ENCODE data around the gene EDC3.
"Not testable (repeated sequence)": the region's sequence is repeated elsewhere in the genome, so short reads cannot be mapped to it uniquely, and the experiment has no call there.

The EDC3 gene

DNA sequence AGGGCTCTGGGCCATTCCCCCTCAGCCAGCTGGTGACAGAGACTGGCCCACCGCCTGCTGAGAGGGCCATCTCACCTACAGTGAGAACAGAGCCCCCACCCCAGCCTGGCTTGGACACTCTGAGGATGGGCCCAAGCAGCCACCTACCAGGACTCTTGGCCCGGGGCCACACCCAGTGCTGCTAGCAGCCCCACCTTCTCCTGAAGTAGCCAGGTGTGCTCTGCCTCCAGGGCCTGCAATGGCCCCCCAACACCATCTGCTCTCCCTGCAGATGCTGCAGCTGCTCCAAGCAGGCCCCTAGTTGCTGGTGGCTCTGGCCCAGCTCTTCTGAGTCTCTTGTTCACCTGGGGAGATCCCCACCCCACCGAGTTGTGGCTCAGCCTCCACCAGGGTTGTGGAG, 87.0 kb downstream of the EDC3 start:
- DNase-seq (ENCODE audit: low read depth), result no peak

GRCh38 chr15:74605795-74606150, 90.1 kb downstream of the EDC3 start:
- DNase-seq (ENCODE audit: low read depth), result no peak

DNA sequence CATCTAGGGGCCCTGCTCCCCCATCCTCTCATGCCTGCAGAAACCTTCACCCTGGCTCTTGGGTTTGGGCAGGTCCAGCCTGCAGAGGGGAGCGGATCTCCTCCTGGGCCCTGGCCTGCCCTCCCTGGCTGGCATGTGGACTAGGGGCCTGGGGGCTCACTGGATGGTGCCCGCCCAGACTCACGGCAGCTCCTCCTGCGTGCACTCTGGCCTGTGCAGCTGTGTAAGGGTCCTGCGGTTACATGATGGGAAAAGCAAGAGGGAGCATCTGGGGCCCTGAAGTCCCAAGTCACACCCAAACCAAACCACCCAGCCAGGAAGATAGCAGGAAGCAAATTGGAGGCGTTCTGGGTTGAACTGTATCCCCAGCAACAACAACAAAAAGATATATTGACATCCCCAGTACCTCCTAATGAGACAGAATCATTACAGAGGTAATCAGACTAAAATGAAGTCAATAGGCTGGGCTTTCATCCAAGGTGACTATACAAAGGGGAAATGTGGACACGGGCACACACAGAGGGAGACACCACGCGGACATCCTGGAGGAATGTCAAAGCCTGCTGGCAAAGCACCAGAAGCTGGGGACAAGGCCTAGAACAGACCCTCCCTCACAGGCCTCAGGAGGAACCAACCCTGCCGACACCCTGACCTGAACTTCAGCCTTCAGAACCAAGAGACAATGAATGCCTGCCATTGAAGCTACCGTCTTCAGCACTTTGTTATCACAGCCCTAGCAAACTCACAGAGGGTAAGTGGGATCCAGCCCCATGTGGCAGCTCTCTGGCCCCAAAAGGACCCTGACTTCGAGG, 90.6 kb downstream of the EDC3 start:
- no peak for DNase-seq (ENCODE audit: low read depth)

DNA sequence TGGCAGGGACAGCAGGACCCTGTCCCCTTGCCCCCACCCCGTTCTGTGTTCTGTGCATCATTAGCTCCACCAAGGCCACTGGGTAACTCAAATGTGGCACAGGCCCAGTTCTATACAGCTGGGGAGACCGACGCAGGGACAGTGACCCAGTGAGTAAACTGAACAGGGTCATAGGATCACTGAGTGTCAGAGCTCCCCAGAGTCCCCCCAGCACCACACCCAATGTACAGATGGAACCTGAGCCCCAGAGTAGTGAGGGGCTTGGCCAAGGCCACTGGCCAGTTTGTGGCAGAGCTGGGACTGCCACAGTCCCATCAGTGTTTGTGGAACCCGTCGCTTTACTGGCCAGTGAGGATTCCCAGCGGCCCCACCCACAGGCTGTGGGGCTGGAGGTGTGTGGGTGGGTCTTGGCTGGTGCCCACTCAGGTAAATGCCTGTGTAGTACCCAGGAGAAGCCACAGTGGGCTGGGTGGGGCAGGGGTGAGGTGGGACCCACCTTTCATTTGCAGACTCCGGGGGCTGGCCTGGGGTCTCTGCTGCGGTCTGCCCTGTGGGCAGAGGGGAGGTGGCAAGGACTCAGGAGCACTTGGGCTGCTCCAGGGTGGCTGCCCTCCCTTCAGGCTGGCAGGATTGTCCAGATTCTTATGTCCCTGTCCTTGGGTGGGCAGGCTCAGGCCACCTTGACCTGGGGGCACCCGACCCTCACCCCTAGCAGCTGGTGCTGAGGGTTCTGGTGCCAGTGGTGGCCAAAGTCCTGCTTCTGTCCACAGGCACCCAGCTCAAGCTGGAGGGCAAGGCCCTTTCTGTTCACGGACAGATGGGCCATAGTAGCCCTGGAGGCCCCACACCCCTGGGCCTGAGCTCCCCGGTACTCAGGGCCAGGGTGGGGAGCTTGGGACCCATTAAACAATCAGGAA, 91.8 kb downstream of the EDC3 start:
- DNase-seq (ENCODE audit: low read depth), result no peak

- DNase-seq (ENCODE audit: low read depth), result no peak
Measured at GRCh38 chr15:74603026-74603788, 92.6 kb downstream of the EDC3 start.

GRCh38 chr15:74599156-74599555, 96.7 kb downstream of the EDC3 start:
- DNase-seq (ENCODE audit: low read depth), result no peak

DNA sequence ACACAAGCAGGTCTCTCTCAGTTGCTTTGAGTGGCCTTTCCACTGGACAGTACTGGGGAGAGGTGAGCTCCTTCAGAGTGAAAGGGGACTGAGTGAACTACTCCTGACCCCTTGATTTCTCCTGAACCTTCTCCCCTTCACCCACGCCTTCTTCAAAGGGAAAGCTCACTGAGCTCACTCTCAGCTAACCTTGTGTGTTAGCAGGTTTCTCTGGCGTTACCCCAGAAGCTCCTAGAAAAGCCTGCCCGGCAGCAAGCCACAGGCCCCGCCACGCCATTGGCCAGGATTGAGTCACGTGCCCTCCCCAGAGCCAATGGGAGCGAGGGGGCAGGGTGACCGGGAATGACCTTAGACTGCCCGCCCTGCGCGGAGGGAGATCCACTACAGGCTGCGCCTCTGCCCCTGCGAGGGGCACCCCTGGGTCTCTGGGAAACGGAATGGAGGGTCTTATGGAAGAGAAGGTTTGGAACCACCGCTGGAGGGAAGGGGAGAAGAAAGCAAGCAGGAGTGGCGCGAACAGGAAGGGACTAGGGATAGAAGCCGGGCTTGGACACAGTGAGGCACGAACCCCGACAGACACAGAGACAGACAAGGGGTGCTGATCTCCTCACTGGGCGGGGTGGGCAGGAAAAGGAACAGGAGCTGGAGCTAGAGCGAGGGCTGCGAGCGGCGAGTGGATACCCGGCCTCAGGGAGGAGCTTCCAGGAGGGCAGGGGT, 97.5 kb downstream of the EDC3 start:
- DNase-seq (ENCODE audit: low read depth), result peak; percentile 78

DNA sequence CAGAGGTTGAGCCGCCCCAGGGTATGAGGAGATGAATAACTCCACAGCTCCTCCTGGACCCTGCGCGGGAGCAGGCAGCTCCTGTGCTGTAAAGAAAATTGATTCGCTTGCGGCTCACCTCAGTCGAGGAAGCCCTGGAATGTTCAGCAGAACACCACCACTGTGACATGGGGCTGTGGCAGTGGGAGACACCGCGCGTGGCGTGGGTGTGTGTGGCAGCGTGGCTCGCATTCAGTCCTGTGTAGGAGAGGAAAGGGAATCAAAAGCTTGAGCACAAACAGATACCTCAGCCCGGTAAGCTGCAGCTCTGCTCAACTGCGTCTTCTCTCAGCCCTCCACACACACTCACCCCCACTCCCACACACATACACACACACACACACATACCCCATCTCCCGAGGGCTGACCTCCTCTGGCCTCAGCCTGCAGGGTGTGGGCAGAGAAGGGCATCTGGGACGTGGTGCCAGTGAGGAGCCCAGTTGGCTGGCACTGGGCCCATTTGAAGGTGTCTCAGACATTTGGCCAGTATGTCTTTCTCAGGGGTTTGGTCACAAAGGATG, 98.6 kb downstream of the EDC3 start:
- DNase-seq (ENCODE audit: low read depth), result not testable (repeated sequence)

- DNase-seq (ENCODE audit: low read depth), result not testable (repeated sequence)
Measured at GRCh38 chr15:74596736-74597135, 99.1 kb downstream of the EDC3 start.

DNA sequence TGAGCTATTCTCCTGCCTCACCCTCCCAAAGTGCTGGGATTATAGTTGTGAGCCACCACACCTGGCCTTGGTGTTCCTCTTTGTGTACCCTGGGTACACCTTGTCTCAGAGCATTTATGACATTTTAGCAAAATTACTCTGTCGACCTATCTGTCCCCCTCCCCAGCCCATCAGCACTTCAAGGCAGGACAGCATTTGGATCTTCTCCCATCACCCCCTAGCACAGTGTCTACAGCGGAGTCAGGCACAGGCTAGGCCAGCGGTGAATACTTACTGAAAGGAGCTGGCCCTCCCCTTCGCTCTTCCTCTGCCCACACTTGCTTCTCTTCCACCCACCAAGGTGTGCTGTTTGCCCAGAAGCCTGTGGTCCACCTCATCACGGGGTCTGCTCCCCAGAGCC, 100.6 kb downstream of the EDC3 start:
- no peak for DNase-seq (ENCODE audit: low read depth)

DNA sequence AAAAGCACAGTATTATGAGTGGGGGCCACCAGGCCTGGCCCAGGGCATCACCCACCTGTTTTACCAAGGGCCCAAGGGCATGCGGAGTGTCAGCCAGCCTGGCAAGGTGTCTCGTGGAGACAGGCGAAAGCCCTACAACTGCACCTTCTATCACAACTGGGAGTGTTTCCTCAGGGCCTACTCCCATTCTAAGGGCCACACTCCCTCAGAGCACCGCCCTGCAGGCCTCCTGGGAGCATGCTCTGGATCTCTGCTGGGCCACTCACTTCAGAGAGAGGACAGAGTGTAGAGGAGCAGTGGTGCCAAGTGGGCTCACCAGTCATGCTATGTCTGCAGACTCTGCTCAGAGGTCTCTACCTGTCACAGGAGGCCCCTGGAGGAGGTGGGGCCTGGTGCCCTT, 101.4 kb downstream of the EDC3 start:
- DNase-seq (ENCODE audit: low read depth), result no peak

GRCh38 chr15:74593122-74593521, 102.7 kb downstream of the EDC3 start:
- DNase-seq (ENCODE audit: low read depth), result no peak

DNA sequence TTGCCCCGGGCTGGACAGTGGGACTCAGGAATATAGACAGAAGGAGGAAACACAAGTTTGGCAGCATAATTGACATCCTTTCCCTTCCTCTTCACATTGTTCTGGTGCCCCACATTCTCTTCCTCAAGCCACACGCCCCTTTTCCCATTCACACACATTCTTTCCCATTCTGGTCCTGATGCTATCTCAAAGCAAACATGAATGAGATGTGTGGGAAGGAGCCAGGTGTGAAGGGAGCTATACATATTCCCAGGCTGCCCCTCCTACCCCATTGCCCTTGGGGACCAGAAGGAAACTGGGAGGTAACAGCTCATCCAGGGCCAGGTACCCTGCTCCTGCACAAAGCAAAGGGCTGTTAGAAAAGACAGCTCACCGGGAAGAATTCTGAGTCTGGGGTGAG, 103.6 kb downstream of the EDC3 start:
- no peak for DNase-seq (ENCODE audit: low read depth)

GRCh38 chr15:74589826-74590225, 106.0 kb downstream of the EDC3 start:
- DNase-seq (ENCODE audit: low read depth), result no peak

DNA sequence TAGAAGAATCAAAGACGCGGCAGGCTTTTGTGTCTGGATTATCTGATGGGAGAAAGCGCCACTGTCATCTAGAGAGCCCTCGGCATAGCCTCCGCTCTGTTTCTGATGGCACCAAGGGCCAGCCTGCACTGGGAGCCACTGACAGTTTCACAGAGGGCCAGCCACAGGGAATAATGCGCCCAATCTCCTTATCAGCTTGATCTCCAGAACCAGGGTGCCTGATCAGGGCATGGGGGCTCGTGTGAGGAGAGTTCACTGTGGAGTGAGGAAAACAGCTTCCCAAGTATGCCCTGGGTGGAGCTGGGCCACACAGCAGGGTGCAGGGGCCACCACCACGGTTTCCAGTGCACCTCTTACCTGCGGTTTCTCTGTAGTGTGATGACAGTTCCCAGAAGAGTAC, 110.0 kb downstream of the EDC3 start:
- no peak for DNase-seq (ENCODE audit: low read depth)

DNA sequence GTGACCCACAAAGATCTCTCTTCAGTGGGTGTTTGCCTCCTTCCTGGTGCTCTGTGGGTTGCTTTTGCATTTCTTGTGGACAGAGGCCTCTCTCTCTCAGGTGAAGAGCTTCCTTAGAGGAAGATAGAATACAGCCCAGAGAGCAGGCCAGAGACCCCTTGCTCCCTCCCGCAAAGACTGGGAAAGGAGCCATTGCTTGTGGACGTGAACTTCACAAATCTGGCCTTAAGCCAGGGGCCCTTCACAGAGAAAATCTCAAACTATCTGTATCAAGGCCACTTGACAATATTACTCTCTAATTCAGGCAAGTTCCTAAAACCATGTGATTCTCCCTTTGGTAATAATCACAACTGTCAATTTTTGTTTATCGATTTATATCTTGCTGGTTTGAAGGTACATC, 110.6 kb downstream of the EDC3 start:
- DNase-seq (ENCODE audit: low read depth), result no peak

- no peak for DNase-seq (ENCODE audit: low read depth)
Measured at GRCh38 chr15:74584779-74585178, 111.0 kb downstream of the EDC3 start.

- DNase-seq (ENCODE audit: low read depth), result no peak
Measured at GRCh38 chr15:74584204-74584603, 111.6 kb downstream of the EDC3 start.

Data from T follicular helper cell (primary cell).